ENCODE data around the gene CHRM4.

CHRM4 gene

GRCh38 chr11:46402957-46403902 lies 11.7 kb upstream of the CHRM4 start:
- DNase-seq, result no peak

GRCh38 chr11:46397526-46397925 lies 6.0 kb upstream of the CHRM4 start:
- no peak for DNase-seq

- no peak for DNase-seq
Observed at GRCh38 chr11:46393759-46394158, 2.2 kb upstream of the CHRM4 start.

GRCh38 chr11:46393231-46393616 lies 1.6 kb upstream of the CHRM4 start:
- no peak for DNase-seq

- DNase-seq, result peak; percentile 40
Observed at GRCh38 chr11:46392421-46393230, 1.1 kb upstream of the CHRM4 start.

- no peak for DNase-seq
Observed at GRCh38 chr11:46391186-46391577, 394 bp downstream of the CHRM4 start.

GRCh38 chr11:46390331-46391171 lies 1.0 kb downstream of the CHRM4 start:
- no peak for DNase-seq

- DNase-seq, result peak; percentile 58
Observed at GRCh38 chr11:46389450-46390330, 1.9 kb downstream of the CHRM4 start.

GRCh38 chr11:46388619-46389449 lies 2.7 kb downstream of the CHRM4 start:
- no peak for DNase-seq

GRCh38 chr11:46387919-46388618 lies 3.5 kb downstream of the CHRM4 start:
- no peak for DNase-seq

GRCh38 chr11:46387456-46387855 lies 4.1 kb downstream of the CHRM4 start:
- no peak for DNase-seq

GRCh38 chr11:46386674-46387073 lies 4.9 kb downstream of the CHRM4 start:
- DNase-seq, result no peak

GRCh38 chr11:46386005-46386578 lies 5.5 kb downstream of the CHRM4 start:
- DNase-seq, result no peak

GRCh38 chr11:46385169-46386004 lies 6.2 kb downstream of the CHRM4 start:
- DNase-seq, result no peak

- DNase-seq, result no peak
Observed at GRCh38 chr11:46383974-46384701, 7.4 kb downstream of the CHRM4 start.

- DNase-seq, result no peak
Observed at GRCh38 chr11:46383404-46383758, 8.2 kb downstream of the CHRM4 start.

GRCh38 chr11:46382646-46383403 lies 8.8 kb downstream of the CHRM4 start:
- no peak for DNase-seq

Measured in NCI-H2171 (cell line).